Neural cell (in vitro differentiated cells): Measurements from ENCODE around the gene PCCA. TPM values are rescaled to one million over a fixed set of nuclear protein-coding genes. Genes with fewer than 3 reads are reported as not detected.

ENCODE experiments used
- H2AFZ ChIP-seq: fragments of 200-600, 300-800 bp; sonication (generic), shearing (Covaris generic); 2 replicates; pipeline ENCODE4 v1.6.0; 2014; ENCODE audit warnings: low read depth, mild to moderate bottlenecking, antibody characterized with exemption, low read length, moderate library complexity
- H3F3A ChIP-seq: fragments of 200-600 bp; shearing (Covaris generic); 2 replicates; pipeline ENCODE4 v1.6.1; 2016; ENCODE audit warnings: mild to moderate bottlenecking, moderate library complexity, mixed read lengths, antibody characterized with exemption, low read length; ENCODE audit not compliant: insufficient read depth, poor library complexity, severe bottlenecking
- H3K27ac ChIP-seq: fragments of 200-600, 300-800 bp; sonication (generic), shearing (Covaris generic); 2 replicates; pipeline ENCODE4 v1.5.1; 2014; ENCODE audit warnings: mild to moderate bottlenecking, low read length, moderate library complexity
- H3K27me3 ChIP-seq: fragments of 300-800, 200-600 bp; sonication (generic), shearing (Covaris generic); 2 replicates; pipeline ENCODE4 v1.6.0; 2014; ENCODE audit warnings: mild to moderate bottlenecking, low read depth, low read length, moderate library complexity; ENCODE audit not compliant: insufficient read depth
- H3K36me3 ChIP-seq: fragments of 300-800, 200-600 bp; sonication (generic), shearing (Covaris generic); 2 replicates; pipeline ENCODE4 v1.5.1; 2014; ENCODE audit warnings: mild to moderate bottlenecking, antibody characterized with exemption, low read length, moderate library complexity; ENCODE audit not compliant: insufficient read depth
- H3K4me2 ChIP-seq: fragments of 300-800, 200-600 bp; sonication (generic), shearing (Covaris generic); 2 replicates; pipeline ENCODE4 v1.6.0; 2014; ENCODE audit warnings: mild to moderate bottlenecking, low read length
- H3K4me3 ChIP-seq: fragments of 300-800, 200-600 bp; sonication (generic), shearing (Covaris generic); 2 replicates; pipeline ENCODE4 v1.5.1; 2014; ENCODE audit warnings: mild to moderate bottlenecking, low read length, moderate library complexity
- H3K79me2 ChIP-seq: fragments of 200-600 bp; shearing (Covaris generic); replicated peaks from 2 replicates; pipeline ENCODE4 v1.6.0; 2014; ENCODE audit warnings: mild to moderate bottlenecking, low read length, moderate library complexity; ENCODE audit not compliant: insufficient read depth
- H3K9ac ChIP-seq: fragments of 300-800, 200-600 bp; sonication (generic), shearing (Covaris generic); 2 replicates; pipeline ENCODE4 v1.6.1; 2016; ENCODE audit warnings: mild to moderate bottlenecking, low read length, mixed read lengths
- H3K9me2 ChIP-seq: fragments of 200-600 bp; shearing (Covaris generic); 2 replicates; pipeline ENCODE4 v1.6.1; 2016; ENCODE audit warnings: mild to moderate bottlenecking, low read length, mixed read lengths; ENCODE audit not compliant: insufficient read depth
- H3K9me3 ChIP-seq: fragments of 200-600, 300-800 bp; sonication (generic), shearing (Covaris generic); 2 replicates; pipeline ENCODE4 v1.6.1; 2016; ENCODE audit warnings: mild to moderate bottlenecking, mixed run types, low read length, moderate library complexity, mixed read lengths
- H4K20me1 ChIP-seq: fragments of 200-600 bp; shearing (Covaris generic); 2 replicates; pipeline ENCODE4 v1.6.1; 2016; ENCODE audit warnings: mild to moderate bottlenecking, mixed run types; ENCODE audit not compliant: insufficient read depth
- CTCF ChIP-seq: fragments of 450-650 bp; IDR thresholded peaks from 2 replicates; pipeline ENCODE4 v1.5.1; 2014; ENCODE audit warnings: antibody characterized with exemption, mild to moderate bottlenecking, moderate library complexity; ENCODE audit not compliant: poor library complexity, severe bottlenecking
- EP300 ChIP-seq: fragments of 450-650 bp; conservative IDR thresholded peaks from 2 replicates; pipeline ENCODE4 v1.6.1; 2014; ENCODE audit warnings: antibody characterized with exemption, mild to moderate bottlenecking, moderate library complexity; ENCODE audit not compliant: poor library complexity, severe bottlenecking
- EZH2 ChIP-seq: fragments of 200-600, 300-800 bp; shearing (Covaris generic), sonication (generic); IDR thresholded peaks from 2 replicates; pipeline ENCODE4 v1.6.1; 2014; ENCODE audit warnings: antibody characterized with exemption, low read length, borderline replicate concordance, mild to moderate bottlenecking; ENCODE audit not compliant: insufficient read depth, poor library complexity, severe bottlenecking
- MXI1 ChIP-seq: fragments of 450-650 bp; conservative IDR thresholded peaks from 2 replicates; pipeline ENCODE4 v1.6.1; 2014; ENCODE audit warnings: antibody characterized with exemption, mild to moderate bottlenecking; ENCODE audit not compliant: poor library complexity, severe bottlenecking
- POLR2AphosphoS5 ChIP-seq: IDR thresholded peaks from 2 replicates; pipeline ENCODE4 v1.6.1; 2012
- RAD21 ChIP-seq: fragments of 450-650 bp; conservative IDR thresholded peaks from 2 replicates; pipeline ENCODE4 v1.6.1; 2014; ENCODE audit warnings: antibody characterized with exemption, mild to moderate bottlenecking, moderate library complexity
- SMC3 ChIP-seq: fragments of 450-650 bp; conservative IDR thresholded peaks from 2 replicates; pipeline ENCODE4 v1.6.1; 2014; ENCODE audit warnings: antibody characterized with exemption, mild to moderate bottlenecking, moderate library complexity; ENCODE audit not compliant: poor library complexity
- TAF1 ChIP-seq: IDR thresholded peaks from 2 replicates; pipeline ENCODE4 v1.6.1; 2012; ENCODE audit warnings: low read depth
- polyA plus RNA-seq: library from polyadenylated mRNA; depleted of rRNA; stranded (reverse); fragments of >200 nt; gene quantifications from 2 replicates; pipeline ENCODE4 v1.2.3, GENCODE V29; 2014
- TF ChIP-seq, protein P1 (sequence below): IDR thresholded peaks from 2 replicates; pipeline ENCODE4 v1.6.1; 2012; ENCODE audit warnings: borderline replicate concordance

PCCA gene
- polyA plus RNA-seq, 1 donor from 2014 or later: 17.0 TPM

DNA sequence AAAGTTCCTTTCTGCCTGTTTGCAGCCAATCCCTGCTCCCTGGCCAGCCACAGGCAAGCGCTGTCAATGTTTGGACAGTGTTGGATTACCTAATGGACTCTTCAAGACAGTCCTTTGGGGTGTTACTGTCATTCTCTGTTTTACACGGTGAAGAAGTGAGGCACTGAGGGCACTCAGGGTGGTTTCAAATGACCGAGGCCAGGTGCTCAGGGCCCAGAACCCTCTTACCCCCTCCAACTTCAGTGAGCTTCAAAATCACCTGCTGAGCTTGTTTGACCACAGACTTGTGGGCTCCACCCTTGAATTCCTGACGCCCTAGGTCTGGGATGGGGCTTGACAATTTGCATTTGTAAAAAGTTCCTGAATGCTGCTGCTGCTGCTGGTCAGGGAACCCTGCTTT, 401.8 kb downstream of the PCCA start:
- Histone ChIP-seq H3K4me2 (no peak overlapping the region), H3K36me3 (no peaks in the 10 kb centered on the region), H3K9me2 (no peaks in the 10 kb centered on the region), H3F3A (no peaks in the 10 kb centered on the region), H3K27ac (no peak overlapping the region), H3K79me2 (no peaks in the 10 kb centered on the region), H4K20me1 (no peaks in the 10 kb centered on the region), H2AFZ (no peak overlapping the region), H3K4me3 (no peak overlapping the region), H3K9me3 (peaks cover 2% of the 10 kb centered on the region), H3K9ac (no peak overlapping the region), H3K27me3 (no peaks in the 10 kb centered on the region)
- no peak for TF ChIP-seq SMC3
- TF ChIP-seq MXI1: no peak
- TF ChIP-seq EZH2: no peak
- TF ChIP-seq EP300: no peak
- TF ChIP-seq POLR2AphosphoS5: no peak
- no peak for TF ChIP-seq CTCF

GRCh38 chr13:100491164-100491842, 402.4 kb downstream of the PCCA start:
- Histone ChIP-seq H2AFZ (no peak overlapping the region), H3K9ac (no peak overlapping the region), H3F3A (no peaks in the 10 kb centered on the region), H3K27ac (no peak overlapping the region), H3K9me3 (peaks cover 2% of the 10 kb centered on the region), H3K4me2 (no peak overlapping the region), H3K27me3 (no peaks in the 10 kb centered on the region), H3K4me3 (no peak overlapping the region), H4K20me1 (no peaks in the 10 kb centered on the region), H3K36me3 (no peaks in the 10 kb centered on the region), H3K79me2 (no peaks in the 10 kb centered on the region), H3K9me2 (no peaks in the 10 kb centered on the region)
- TF ChIP-seq TAF1 (no peak), SMC3 (no peak), EP300 (no peak), POLR2AphosphoS5 (no peak), CTCF (no peak), RAD21 (no peak), MXI1 (no peak), EZH2 (no peak)
- TF ChIP-seq, protein P1, sequence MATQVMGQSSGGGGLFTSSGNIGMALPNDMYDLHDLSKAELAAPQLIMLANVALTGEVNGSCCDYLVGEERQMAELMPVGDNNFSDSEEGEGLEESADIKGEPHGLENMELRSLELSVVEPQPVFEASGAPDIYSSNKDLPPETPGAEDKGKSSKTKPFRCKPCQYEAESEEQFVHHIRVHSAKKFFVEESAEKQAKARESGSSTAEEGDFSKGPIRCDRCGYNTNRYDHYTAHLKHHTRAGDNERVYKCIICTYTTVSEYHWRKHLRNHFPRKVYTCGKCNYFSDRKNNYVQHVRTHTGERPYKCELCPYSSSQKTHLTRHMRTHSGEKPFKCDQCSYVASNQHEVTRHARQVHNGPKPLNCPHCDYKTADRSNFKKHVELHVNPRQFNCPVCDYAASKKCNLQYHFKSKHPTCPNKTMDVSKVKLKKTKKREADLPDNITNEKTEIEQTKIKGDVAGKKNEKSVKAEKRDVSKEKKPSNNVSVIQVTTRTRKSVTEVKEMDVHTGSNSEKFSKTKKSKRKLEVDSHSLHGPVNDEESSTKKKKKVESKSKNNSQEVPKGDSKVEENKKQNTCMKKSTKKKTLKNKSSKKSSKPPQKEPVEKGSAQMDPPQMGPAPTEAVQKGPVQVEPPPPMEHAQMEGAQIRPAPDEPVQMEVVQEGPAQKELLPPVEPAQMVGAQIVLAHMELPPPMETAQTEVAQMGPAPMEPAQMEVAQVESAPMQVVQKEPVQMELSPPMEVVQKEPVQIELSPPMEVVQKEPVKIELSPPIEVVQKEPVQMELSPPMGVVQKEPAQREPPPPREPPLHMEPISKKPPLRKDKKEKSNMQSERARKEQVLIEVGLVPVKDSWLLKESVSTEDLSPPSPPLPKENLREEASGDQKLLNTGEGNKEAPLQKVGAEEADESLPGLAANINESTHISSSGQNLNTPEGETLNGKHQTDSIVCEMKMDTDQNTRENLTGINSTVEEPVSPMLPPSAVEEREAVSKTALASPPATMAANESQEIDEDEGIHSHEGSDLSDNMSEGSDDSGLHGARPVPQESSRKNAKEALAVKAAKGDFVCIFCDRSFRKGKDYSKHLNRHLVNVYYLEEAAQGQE: no peak
